Vagina (tissue), 2 donors: ENCODE measurements around the gene MYO7A. TPM values are rescaled to one million over a fixed set of nuclear protein-coding genes. Genes with fewer than 3 reads are reported as not detected.

Source experiments
- DNase-seq, 2 donors: peaks; one replicate each; pipeline ENCODE4 v3.0.0-alpha.2; 2017; ENCODE audit errors: extremely low spot score in 2 of 2
- H3K27ac ChIP-seq: fragments of 200-600 bp; sonication (generic); one replicate; pipeline ENCODE4 v1.5.1; 2019
- H3K27me3 ChIP-seq: fragments of 200-600 bp; sonication (generic); one replicate; pipeline ENCODE4 v1.5.1; 2019
- H3K36me3 ChIP-seq, 2 donors: fragments of 200-600 bp; sonication (generic); one replicate each; pipeline ENCODE4 v1.5.1; 2017 to 2019
- H3K4me1 ChIP-seq: fragments of 200-600 bp; sonication (generic); one replicate; pipeline ENCODE4 v1.5.1; 2019
- H3K4me3 ChIP-seq, 2 donors: fragments of 200-600 bp; sonication (generic); 1 replicate in 1 of 2; 2 replicates in 1 of 2; pipeline ENCODE4 v1.5.1; 2016 to 2019
- H3K9me3 ChIP-seq: fragments of 200-600 bp; sonication (generic); one replicate; pipeline ENCODE4 v1.5.1; 2019
- CTCF ChIP-seq, 3 experiments: fragments of 450-650 bp in 2 of 3; fragments of 200-600 bp in 1 of 3; sonication (generic) in 1 of 3; IDR thresholded peaks; one replicate each; pipeline ENCODE4 v1.5.1; 2017 to 2019; ENCODE audit warnings: antibody characterized with exemption in 3 of 3, mild to moderate bottlenecking in 2 of 3, moderate library complexity in 2 of 3
- POLR2A ChIP-seq, 2 donors: fragments of 450-650 bp; IDR thresholded peaks; one replicate each; pipeline ENCODE4 v1.6.1; 2017; ENCODE audit warnings: antibody characterized with exemption in 2 of 2, mild to moderate bottlenecking in 2 of 2, moderate library complexity in 2 of 2
- POLR2AphosphoS5 ChIP-seq, 2 donors: sonication (generic); formaldehyde crosslinking; IDR thresholded peaks; one replicate each; pipeline ENCODE4 v1.9.0; 2017; ENCODE audit warnings: antibody characterized with exemption in 2 of 2, mild to moderate bottlenecking in 2 of 2, low read depth in 1 of 2; ENCODE audit not compliant: insufficient read depth in 1 of 2
- intact Hi-C: fragments of 100-400 bp; cut with DNase I; formaldehyde crosslinking; loops from one replicate; pipeline ENCODE4 v1.15.1; 2023
- total RNA-seq: library from RNA; depleted of rRNA; stranded (reverse); fragments of >200 nt; gene quantifications from one replicate; pipeline ENCODE4 v1.2.3, GENCODE V29; 2016

Gene MYO7A
- total RNA-seq, 1 donor from 2014 or later, result 9.1 TPM

- no peak overlapping the region for H3K27ac ChIP-seq
- H3K27me3 ChIP-seq, result no peaks in the 10 kb centered on the region
- intact Hi-C loops, result loop anchor here (5.0 to 10.0 kb wide), 2 partner anchors 60 to 428 kb away; no protein-coding TSS in a partner anchor
- TF ChIP-seq POLR2A (IDR thresholded peaks at IDR 0.05) (no peak), CTCF (IDR thresholded peaks at IDR 0.05) (no peak), POLR2AphosphoS5 (IDR thresholded peaks at IDR 0.05; ENCODE audit: insufficient read depth in 1 of 2, low read depth in 1 of 2) (no peak)
- no peaks in the 10 kb centered on the region for H3K9me3 ChIP-seq
- DNase-seq, result no peak
- peak overlapping the region; percentile 30 to 47 for H3K4me3 ChIP-seq
- H3K4me1 ChIP-seq, result peaks cover 26% of the 10 kb centered on the region
- no peaks in the 10 kb centered on the region for H3K36me3 ChIP-seq
Observed at GRCh38 chr11:77126861-77127234, 1.2 kb upstream of the MYO7A start.

GRCh38 chr11:77127235-77127911 is 673 bp upstream of the MYO7A start:
- no peaks in the 10 kb centered on the region for H3K36me3 ChIP-seq
- DNase-seq, result no peak
- no peaks in the 10 kb centered on the region for H3K9me3 ChIP-seq
- no peaks in the 10 kb centered on the region for H3K27me3 ChIP-seq
- intact Hi-C loops, result loop anchor here (5.0 to 10.0 kb wide), 2 partner anchors 60 to 427 kb away; no protein-coding TSS in a partner anchor
- H3K27ac ChIP-seq, result no peak overlapping the region
- peak overlapping the region; percentile 30 to 47 for H3K4me3 ChIP-seq
- peaks cover 26% of the 10 kb centered on the region for H3K4me1 ChIP-seq
- TF ChIP-seq CTCF (IDR thresholded peaks at IDR 0.05), result peak; percentile 96 to 99 (median 98)
- TF ChIP-seq POLR2A (IDR thresholded peaks at IDR 0.05), result no peak
- peak in 1 of 2 donors; percentile 14 for TF ChIP-seq POLR2AphosphoS5 (IDR thresholded peaks at IDR 0.05; ENCODE audit: insufficient read depth in 1 of 2, low read depth in 1 of 2)

GRCh38 chr11:77129069-77129841 is 1.2 kb downstream of the MYO7A start:
- no peaks in the 10 kb centered on the region for H3K27me3 ChIP-seq
- intact Hi-C loops, result loop anchor here (5.0 to 10.0 kb wide), 2 partner anchors 58 to 426 kb away; no protein-coding TSS in a partner anchor
- TF ChIP-seq CTCF (IDR thresholded peaks at IDR 0.05) (no peak), POLR2AphosphoS5 (IDR thresholded peaks at IDR 0.05; ENCODE audit: insufficient read depth in 1 of 2, low read depth in 1 of 2) (no peak), POLR2A (IDR thresholded peaks at IDR 0.05) (no peak)
- no peak for DNase-seq
- no peak overlapping the region for H3K27ac ChIP-seq
- H3K4me1 ChIP-seq, result peaks cover 26% of the 10 kb centered on the region
- no peaks in the 10 kb centered on the region for H3K36me3 ChIP-seq
- no peak overlapping the region for H3K4me3 ChIP-seq
- H3K9me3 ChIP-seq, result no peaks in the 10 kb centered on the region

- no peak for DNase-seq
- intact Hi-C loops, result loop anchor here (5.0 to 10.0 kb wide), 2 partner anchors 57 to 425 kb away; no protein-coding TSS in a partner anchor
- Histone ChIP-seq H3K4me3 (no peak overlapping the region), H3K36me3 (no peaks in the 10 kb centered on the region), H3K27ac (no peak overlapping the region), H3K27me3 (no peaks in the 10 kb centered on the region), H3K9me3 (no peaks in the 10 kb centered on the region), H3K4me1 (peaks cover 26% of the 10 kb centered on the region)
- no peak for TF ChIP-seq POLR2AphosphoS5 (IDR thresholded peaks at IDR 0.05; ENCODE audit: insufficient read depth in 1 of 2, low read depth in 1 of 2)
- TF ChIP-seq POLR2A (IDR thresholded peaks at IDR 0.05), result no peak
- TF ChIP-seq CTCF (IDR thresholded peaks at IDR 0.05), result no peak
Observed at GRCh38 chr11:77129842-77130756, 2.1 kb downstream of the MYO7A start.
